VCaP (cell line): ENCODE data around the gene NACC1.

ENCODE experiments used
- H3K27ac ChIP-seq: fragments of 450-650 bp; 2 replicates; pipeline ENCODE4 v1.5.1; 2017
- CTCF ChIP-seq: fragments of 450-650 bp; conservative IDR thresholded peaks from 2 replicates; pipeline ENCODE4 v1.5.1; 2017; ENCODE audit warnings: mild to moderate bottlenecking, moderate library complexity

NACC1 gene

GRCh38 chr19:13110099-13110610, 7.9 kb upstream of the NACC1 start:
- no peak overlapping the region for H3K27ac ChIP-seq
- TF ChIP-seq CTCF, result no peak

GRCh38 chr19:13112555-13112954, 5.5 kb upstream of the NACC1 start:
- no peak overlapping the region for H3K27ac ChIP-seq
- TF ChIP-seq CTCF, result no peak

GRCh38 chr19:13115936-13116281, 2.2 kb upstream of the NACC1 start:
- TF ChIP-seq CTCF, result no peak

GRCh38 chr19:13116282-13117175, 1.5 kb upstream of the NACC1 start, which contains the start of gene TRMT1:
TSS of gene TRMT1 (minus strand) at chr19:13116740. CDS start at chr19:13116399, 341 bp downstream.
- no peak for TF ChIP-seq CTCF
- H3K27ac ChIP-seq, result peak within 1 kb of the TSS; percentile 84

More at GRCh38 chr19:13115936-13116281, 2.2 kb upstream of the NACC1 start:
- peak overlapping the region; percentile 84 for H3K27ac ChIP-seq

- no peak for TF ChIP-seq CTCF
- H3K27ac ChIP-seq, result peak overlapping the region; percentile 84
Observed at GRCh38 chr19:13117176-13117771, 790 bp upstream of the NACC1 start.

- peak overlapping the region; percentile 84 for H3K27ac ChIP-seq
- no peak for TF ChIP-seq CTCF
Observed at GRCh38 chr19:13118424-13119193, 545 bp downstream of the NACC1 start.

- no peak for TF ChIP-seq CTCF
- peak overlapping the region; percentile 84; the same call in 1 of the 2 replicates for H3K27ac ChIP-seq
Observed at GRCh38 chr19:13119627-13120026, 1.6 kb downstream of the NACC1 start.
